ENCODE results near the gene MLF2. TPM values are rescaled to one million over a fixed set of nuclear protein-coding genes. Genes with fewer than 3 reads are reported as not detected.

Gene MLF2
- total and polyA plus RNA-seq, 10 of the 15 experiments (the other 5 are each of a cell fraction or from before 2014, with no cell fraction given): 13.5 to 222 (median 130) TPM

GRCh38 chr12:6747216-6747615 is 5.7 kb downstream of the MLF2 start (continued):
- TF ChIP-seq PML (IDR thresholded peaks at IDR 0.05; ENCODE audit: low read length) (no peak), SMAD1 (IDR thresholded peaks at IDR 0.05; ENCODE audit: low read depth, partially characterized antibody) (no peak), PAX5 (IDR thresholded peaks at IDR 0.05; ENCODE audit: borderline replicate concordance, low read depth, low read length) (no peak), DPF2 (IDR thresholded peaks at IDR 0.05) (no peak), YBX1 (IDR thresholded peaks at IDR 0.05) (no peak), IRF4 (IDR thresholded peaks at IDR 0.05; ENCODE audit: low read depth, low read length) (no peak), E2F4 (IDR thresholded peaks at IDR 0.05; ENCODE audit: low read depth, low read length) (no peak), RFX5 (IDR thresholded peaks at IDR 0.05; ENCODE audit: low read depth, low read length) (no peak), ZBTB40 (IDR thresholded peaks at IDR 0.05; ENCODE audit: borderline replicate concordance) (no peak), SUPT20H (IDR thresholded peaks at IDR 0.05; ENCODE audit: borderline replicate concordance, control insufficient read depth, low read depth, low read length) (no peak), NFYB (IDR thresholded peaks at IDR 0.05; ENCODE audit: insufficient read depth, low read depth, low read length) (no peak)
- TF ChIP-seq, protein P1, sequence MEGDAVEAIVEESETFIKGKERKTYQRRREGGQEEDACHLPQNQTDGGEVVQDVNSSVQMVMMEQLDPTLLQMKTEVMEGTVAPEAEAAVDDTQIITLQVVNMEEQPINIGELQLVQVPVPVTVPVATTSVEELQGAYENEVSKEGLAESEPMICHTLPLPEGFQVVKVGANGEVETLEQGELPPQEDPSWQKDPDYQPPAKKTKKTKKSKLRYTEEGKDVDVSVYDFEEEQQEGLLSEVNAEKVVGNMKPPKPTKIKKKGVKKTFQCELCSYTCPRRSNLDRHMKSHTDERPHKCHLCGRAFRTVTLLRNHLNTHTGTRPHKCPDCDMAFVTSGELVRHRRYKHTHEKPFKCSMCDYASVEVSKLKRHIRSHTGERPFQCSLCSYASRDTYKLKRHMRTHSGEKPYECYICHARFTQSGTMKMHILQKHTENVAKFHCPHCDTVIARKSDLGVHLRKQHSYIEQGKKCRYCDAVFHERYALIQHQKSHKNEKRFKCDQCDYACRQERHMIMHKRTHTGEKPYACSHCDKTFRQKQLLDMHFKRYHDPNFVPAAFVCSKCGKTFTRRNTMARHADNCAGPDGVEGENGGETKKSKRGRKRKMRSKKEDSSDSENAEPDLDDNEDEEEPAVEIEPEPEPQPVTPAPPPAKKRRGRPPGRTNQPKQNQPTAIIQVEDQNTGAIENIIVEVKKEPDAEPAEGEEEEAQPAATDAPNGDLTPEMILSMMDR (IDR thresholded peaks at IDR 0.05 in 2 of 3, conservative IDR thresholded peaks at IDR 0.05 in 1 of 3; ENCODE audit: control insufficient read depth in 2 of 3, extremely low read depth in 1 of 3, insufficient read depth in 1 of 3, low read depth in 3 of 3, low read length in 3 of 3): no peak

All from GM12878 (cell line).